ENCODE data around the gene TEX51.

TEX51 gene

GRCh38 chr2:126856403-126856802 is 42.3 kb upstream of the TEX51 start:
- Histone ChIP-seq H3K9me2 (replicated peaks; ENCODE audit: insufficient read depth, low read length) (no peaks in the 10 kb centered on the region), H2AFZ (ENCODE audit: low read length) (no peak overlapping the region), H3F3A (ENCODE audit: insufficient read depth, low read length) (no peaks in the 10 kb centered on the region), H3K27me3 (replicated peaks; ENCODE audit: insufficient read depth, low read length) (no peaks in the 10 kb centered on the region), H3K36me3 (replicated peaks; ENCODE audit: insufficient read depth, low read length) (no peaks in the 10 kb centered on the region), H3K9me3 (replicated peaks; ENCODE audit: insufficient read depth, low read length) (no peaks in the 10 kb centered on the region), H3K79me2 (ENCODE audit: low read length) (no peaks in the 10 kb centered on the region), H3K4me3 (ENCODE audit: low read length) (no peak overlapping the region), H4K20me1 (ENCODE audit: insufficient read depth, low read length) (no peaks in the 10 kb centered on the region), H3K4me2 (ENCODE audit: low read depth, low read length) (no peak overlapping the region), H3K27ac (ENCODE audit: low read length) (no peak overlapping the region), H3K4me1 (ENCODE audit: low read length) (no peaks in the 10 kb centered on the region), H3K9ac (ENCODE audit: low read length) (no peak overlapping the region)
- DNase-seq, result no peak
- TF ChIP-seq EZH2phosphoT487 (IDR thresholded peaks at IDR 0.05; ENCODE audit: low read length) (no peak), EZH2 (optimal IDR thresholded peaks at IDR 0.05; ENCODE audit: low read depth, low read length) (no peak)

DNA sequence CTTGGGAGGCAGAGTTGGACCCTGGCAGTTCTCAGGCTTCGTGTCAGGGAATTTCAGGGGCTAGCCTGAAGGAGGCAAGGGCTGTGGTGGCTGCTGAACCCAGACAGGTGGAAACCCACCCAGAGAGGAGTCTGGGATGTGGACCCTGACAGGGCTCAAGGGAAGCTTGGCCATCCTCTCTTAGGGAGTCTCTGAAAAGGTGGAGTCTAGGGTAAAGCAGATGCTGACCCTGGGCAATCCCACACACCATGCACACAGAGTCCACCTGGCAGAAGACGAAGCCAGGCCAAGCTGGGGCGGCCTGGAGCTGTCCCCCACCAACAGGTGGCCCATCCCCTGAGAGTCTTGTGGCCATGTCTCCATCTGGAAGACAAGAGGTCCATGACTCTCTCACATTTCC is 41.2 kb upstream of the TEX51 start:
- Histone ChIP-seq H3K9me2 (replicated peaks; ENCODE audit: insufficient read depth, low read length) (no peaks in the 10 kb centered on the region), H4K20me1 (ENCODE audit: insufficient read depth, low read length) (no peaks in the 10 kb centered on the region), H3K27me3 (replicated peaks; ENCODE audit: insufficient read depth, low read length) (no peaks in the 10 kb centered on the region), H3K9me3 (replicated peaks; ENCODE audit: insufficient read depth, low read length) (no peaks in the 10 kb centered on the region), H3K4me3 (ENCODE audit: low read length) (no peak overlapping the region), H3K27ac (ENCODE audit: low read length) (no peak overlapping the region), H3K9ac (ENCODE audit: low read length) (no peak overlapping the region), H2AFZ (ENCODE audit: low read length) (no peak overlapping the region), H3K79me2 (ENCODE audit: low read length) (no peaks in the 10 kb centered on the region), H3K4me1 (ENCODE audit: low read length) (no peaks in the 10 kb centered on the region), H3K4me2 (ENCODE audit: low read depth, low read length) (no peak overlapping the region), H3K36me3 (replicated peaks; ENCODE audit: insufficient read depth, low read length) (no peaks in the 10 kb centered on the region), H3F3A (ENCODE audit: insufficient read depth, low read length) (no peaks in the 10 kb centered on the region)
- no peak for DNase-seq
- TF ChIP-seq CTCF (IDR thresholded peaks at IDR 0.05; ENCODE audit: low read length) (no peak), EZH2phosphoT487 (IDR thresholded peaks at IDR 0.05; ENCODE audit: low read length) (no peak), EZH2 (optimal IDR thresholded peaks at IDR 0.05; ENCODE audit: low read depth, low read length) (no peak)

- Histone ChIP-seq H3K9me3 (replicated peaks; ENCODE audit: insufficient read depth, low read length) (no peaks in the 10 kb centered on the region), H3K9me2 (replicated peaks; ENCODE audit: insufficient read depth, low read length) (no peaks in the 10 kb centered on the region), H3K9ac (ENCODE audit: low read length) (no peak overlapping the region), H4K20me1 (ENCODE audit: insufficient read depth, low read length) (no peaks in the 10 kb centered on the region), H3K27me3 (replicated peaks; ENCODE audit: insufficient read depth, low read length) (no peaks in the 10 kb centered on the region), H3K4me2 (ENCODE audit: low read depth, low read length) (no peak overlapping the region), H3K4me1 (ENCODE audit: low read length) (no peaks in the 10 kb centered on the region), H3K79me2 (ENCODE audit: low read length) (no peaks in the 10 kb centered on the region), H3K36me3 (replicated peaks; ENCODE audit: insufficient read depth, low read length) (no peaks in the 10 kb centered on the region), H3K4me3 (ENCODE audit: low read length) (no peak overlapping the region), H3F3A (ENCODE audit: insufficient read depth, low read length) (no peaks in the 10 kb centered on the region), H3K27ac (ENCODE audit: low read length) (no peak overlapping the region), H2AFZ (ENCODE audit: low read length) (no peak overlapping the region)
- DNase-seq, result no peak
- no peak for TF ChIP-seq CTCF (IDR thresholded peaks at IDR 0.05; ENCODE audit: low read length)
- TF ChIP-seq EZH2 (optimal IDR thresholded peaks at IDR 0.05; ENCODE audit: low read depth, low read length), result no peak
- no peak for TF ChIP-seq EZH2phosphoT487 (IDR thresholded peaks at IDR 0.05; ENCODE audit: low read length)
Observed at GRCh38 chr2:126858013-126858412, 40.7 kb upstream of the TEX51 start.

DNA sequence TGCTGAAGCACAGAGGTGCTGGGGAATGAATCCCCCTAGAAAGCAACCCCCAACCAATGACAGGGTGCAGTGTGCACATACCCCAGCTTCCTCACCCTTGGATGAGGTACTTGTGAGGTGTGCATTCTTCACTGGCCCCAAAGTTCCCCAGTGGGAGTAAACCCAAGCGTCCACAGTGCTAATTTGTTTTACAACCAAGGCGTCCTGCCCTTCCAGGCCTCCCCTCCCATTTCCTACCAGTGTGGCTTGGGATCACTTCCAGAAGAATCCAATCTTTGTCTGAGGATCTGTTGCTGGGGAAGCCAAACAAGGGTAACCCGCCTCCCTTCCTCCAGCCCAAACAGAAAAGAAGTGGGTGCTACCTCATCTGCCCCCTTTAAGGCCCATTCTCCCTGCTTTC is 40.3 kb upstream of the TEX51 start:
- Histone ChIP-seq H3K9ac (ENCODE audit: low read length) (no peak overlapping the region), H3K4me1 (ENCODE audit: low read length) (no peaks in the 10 kb centered on the region), H3K27me3 (replicated peaks; ENCODE audit: insufficient read depth, low read length) (no peaks in the 10 kb centered on the region), H2AFZ (ENCODE audit: low read length) (no peak overlapping the region), H3K27ac (ENCODE audit: low read length) (no peak overlapping the region), H3K36me3 (replicated peaks; ENCODE audit: insufficient read depth, low read length) (no peaks in the 10 kb centered on the region), H3K9me2 (replicated peaks; ENCODE audit: insufficient read depth, low read length) (no peaks in the 10 kb centered on the region), H3F3A (ENCODE audit: insufficient read depth, low read length) (no peaks in the 10 kb centered on the region), H3K4me2 (ENCODE audit: low read depth, low read length) (no peak overlapping the region), H3K9me3 (replicated peaks; ENCODE audit: insufficient read depth, low read length) (no peaks in the 10 kb centered on the region), H3K4me3 (ENCODE audit: low read length) (no peak overlapping the region), H4K20me1 (ENCODE audit: insufficient read depth, low read length) (no peaks in the 10 kb centered on the region), H3K79me2 (ENCODE audit: low read length) (no peaks in the 10 kb centered on the region)
- no peak for DNase-seq
- no peak for TF ChIP-seq EZH2phosphoT487 (IDR thresholded peaks at IDR 0.05; ENCODE audit: low read length)
- TF ChIP-seq CTCF (IDR thresholded peaks at IDR 0.05; ENCODE audit: low read length), result no peak
- no peak for TF ChIP-seq EZH2 (optimal IDR thresholded peaks at IDR 0.05; ENCODE audit: low read depth, low read length)
